ENCODE results near the gene LINGO4.

DNA sequence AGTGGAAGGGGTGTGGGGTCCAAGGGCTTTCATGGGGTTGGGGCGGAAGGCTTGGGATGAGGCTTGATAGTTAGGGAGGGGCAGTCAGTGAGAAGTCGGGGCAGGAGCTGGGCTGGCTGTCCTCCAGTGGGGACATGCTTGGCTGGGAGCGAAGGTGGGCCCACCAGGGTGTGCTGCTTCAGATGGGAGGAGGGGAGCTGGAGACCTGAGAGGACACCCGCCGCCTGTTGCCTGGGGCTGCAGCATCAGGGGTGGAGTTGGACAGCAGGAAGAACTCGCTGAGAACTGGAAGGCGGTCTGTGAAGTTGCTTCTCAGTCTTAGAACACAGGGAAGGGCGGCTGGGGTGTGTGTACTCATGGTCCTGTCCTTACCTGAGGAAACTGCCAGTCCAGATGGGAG is 46.7 kb upstream of the LINGO4 start:
- TF ChIP-seq, protein P1, sequence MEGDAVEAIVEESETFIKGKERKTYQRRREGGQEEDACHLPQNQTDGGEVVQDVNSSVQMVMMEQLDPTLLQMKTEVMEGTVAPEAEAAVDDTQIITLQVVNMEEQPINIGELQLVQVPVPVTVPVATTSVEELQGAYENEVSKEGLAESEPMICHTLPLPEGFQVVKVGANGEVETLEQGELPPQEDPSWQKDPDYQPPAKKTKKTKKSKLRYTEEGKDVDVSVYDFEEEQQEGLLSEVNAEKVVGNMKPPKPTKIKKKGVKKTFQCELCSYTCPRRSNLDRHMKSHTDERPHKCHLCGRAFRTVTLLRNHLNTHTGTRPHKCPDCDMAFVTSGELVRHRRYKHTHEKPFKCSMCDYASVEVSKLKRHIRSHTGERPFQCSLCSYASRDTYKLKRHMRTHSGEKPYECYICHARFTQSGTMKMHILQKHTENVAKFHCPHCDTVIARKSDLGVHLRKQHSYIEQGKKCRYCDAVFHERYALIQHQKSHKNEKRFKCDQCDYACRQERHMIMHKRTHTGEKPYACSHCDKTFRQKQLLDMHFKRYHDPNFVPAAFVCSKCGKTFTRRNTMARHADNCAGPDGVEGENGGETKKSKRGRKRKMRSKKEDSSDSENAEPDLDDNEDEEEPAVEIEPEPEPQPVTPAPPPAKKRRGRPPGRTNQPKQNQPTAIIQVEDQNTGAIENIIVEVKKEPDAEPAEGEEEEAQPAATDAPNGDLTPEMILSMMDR (IDR thresholded peaks at IDR 0.05), result no peak
- TF ChIP-seq POLR2A (IDR thresholded peaks at IDR 0.05) (no peak), EP300 (IDR thresholded peaks at IDR 0.05) (no peak)
